ENCODE data around the gene FOLR2.
A peak's percentile ranks its signal among the peaks of the same experiment; 100 is the strongest.

The FOLR2 gene

GRCh38 chr11:72236083-72236697 lies 19.6 kb downstream of the FOLR2 start:
- Histone ChIP-seq H3K4me1 (peaks cover 3% of the 10 kb centered on the region), H3K9me3 (ENCODE audit: control insufficient read depth, low read length) (no peaks in the 10 kb centered on the region), H3K4me2 (ENCODE audit: low read length) (no peak overlapping the region), H3K36me3 (ENCODE audit: control insufficient read depth, insufficient read depth, low read length) (no peaks in the 10 kb centered on the region), H3K27ac (no peak overlapping the region), H2AFZ (no peak overlapping the region), H3K4me3 (ENCODE audit: low read depth, low read length) (no peak overlapping the region), H3K27me3 (ENCODE audit: control insufficient read depth, insufficient read depth, low read length) (no peaks in the 10 kb centered on the region), H3K9ac (no peak overlapping the region), H3K79me2 (no peaks in the 10 kb centered on the region)
- no peak for TF ChIP-seq CTCF (IDR thresholded peaks at IDR 0.05)

GRCh38 chr11:72236774-72237111 lies 20.1 kb downstream of the FOLR2 start:
- Histone ChIP-seq H3K4me2 (ENCODE audit: low read length) (no peak overlapping the region), H3K36me3 (ENCODE audit: control insufficient read depth, insufficient read depth, low read length) (no peaks in the 10 kb centered on the region), H3K27ac (no peak overlapping the region), H3K4me3 (ENCODE audit: low read depth, low read length) (no peak overlapping the region), H3K9ac (no peak overlapping the region), H3K4me1 (peaks cover 3% of the 10 kb centered on the region), H3K9me3 (ENCODE audit: control insufficient read depth, low read length) (no peaks in the 10 kb centered on the region), H3K79me2 (no peaks in the 10 kb centered on the region), H3K27me3 (ENCODE audit: control insufficient read depth, insufficient read depth, low read length) (no peaks in the 10 kb centered on the region), H2AFZ (no peak overlapping the region)
- TF ChIP-seq CTCF (IDR thresholded peaks at IDR 0.05), result no peak

GRCh38 chr11:72237112-72237931 lies 20.7 kb downstream of the FOLR2 start:
- Histone ChIP-seq H3K27ac (no peak overlapping the region), H3K79me2 (no peaks in the 10 kb centered on the region), H3K9me3 (ENCODE audit: control insufficient read depth, low read length) (no peaks in the 10 kb centered on the region), H3K4me1 (peaks cover 3% of the 10 kb centered on the region), H3K4me3 (ENCODE audit: low read depth, low read length) (no peak overlapping the region), H3K36me3 (ENCODE audit: control insufficient read depth, insufficient read depth, low read length) (no peaks in the 10 kb centered on the region), H3K27me3 (ENCODE audit: control insufficient read depth, insufficient read depth, low read length) (no peaks in the 10 kb centered on the region), H3K4me2 (ENCODE audit: low read length) (no peak overlapping the region), H2AFZ (no peak overlapping the region), H3K9ac (no peak overlapping the region)
- no peak for TF ChIP-seq CTCF (IDR thresholded peaks at IDR 0.05)

GRCh38 chr11:72238040-72238450 lies 21.5 kb downstream of the FOLR2 start:
- no peaks in the 10 kb centered on the region for H3K36me3 ChIP-seq (ENCODE audit: control insufficient read depth, insufficient read depth, low read length)
- H2AFZ ChIP-seq, result no peak overlapping the region
- H3K4me3 ChIP-seq (ENCODE audit: low read depth, low read length), result no peak overlapping the region
- H3K4me1 ChIP-seq, result peaks cover 3% of the 10 kb centered on the region
- no peak overlapping the region for H3K4me2 ChIP-seq (ENCODE audit: low read length)
- no peaks in the 10 kb centered on the region for H3K27me3 ChIP-seq (ENCODE audit: control insufficient read depth, insufficient read depth, low read length)
- no peaks in the 10 kb centered on the region for H3K9me3 ChIP-seq (ENCODE audit: control insufficient read depth, low read length)
- no peak overlapping the region for H3K27ac ChIP-seq
- H3K9ac ChIP-seq, result no peak overlapping the region
- no peaks in the 10 kb centered on the region for H3K79me2 ChIP-seq
- TF ChIP-seq CTCF (IDR thresholded peaks at IDR 0.05), result peak; percentile 59
